Activated naive CD4-positive, alpha-beta T cell treated with anti-CD3 and anti-CD28 coated beads, Interleukin-2, amount 10 ng/mL, durations not matched to agents 7 days and 5 days (primary cell): Measurements from ENCODE around the gene CALU.

Experiments used
- CTCF ChIA-PET: fragments of 350-600 bp; sonication (Branson Sonifier 250); formaldehyde crosslinking; loops from one replicate; lab custom pipeline; 2021; ENCODE audit warnings: antibody characterized with exemption; lab: Charles Lee
- DNase-seq: peaks from one replicate; pipeline ENCODE4 v3.0.0-alpha.2; 2020
- H3K27ac Mint-ChIP-seq: one replicate; pipeline ENCODE4 v1.8.0; 2021; ENCODE audit warnings: mild to moderate bottlenecking, moderate library complexity, mixed read lengths
- H3K27me3 Mint-ChIP-seq: one replicate; pipeline ENCODE4 v1.8.0; 2021; ENCODE audit warnings: mild to moderate bottlenecking, mixed read lengths
- H3K36me3 Mint-ChIP-seq: one replicate; pipeline ENCODE4 v1.8.0; 2021; ENCODE audit warnings: mixed read lengths
- H3K4me1 Mint-ChIP-seq: one replicate; pipeline ENCODE4 v1.8.0; 2021; ENCODE audit warnings: mixed read lengths
- H3K4me3 Mint-ChIP-seq: one replicate; pipeline ENCODE4 v1.8.0; 2021; ENCODE audit warnings: mild to moderate bottlenecking, moderate library complexity, mixed read lengths
- H3K9me3 Mint-ChIP-seq: one replicate; pipeline ENCODE4 v1.8.0; 2021; ENCODE audit warnings: mixed read lengths

Gene CALU

GRCh38 chr7:128739048-128739962 is at the start of gene CALU:
CALU (plus strand) TSS chr7:128739359; CDS start chr7:128748584, 9,225 bp downstream.
- H3K4me1 Mint-ChIP-seq = peaks cover 36% of the 10 kb centered on the region
- H3K27me3 Mint-ChIP-seq = no peaks in the 10 kb centered on the region
- H3K36me3 Mint-ChIP-seq = peaks cover 11% of the 10 kb centered on the region
- H3K4me3 Mint-ChIP-seq = peak within 1 kb of the TSS; percentile 96
- CTCF ChIA-PET = interaction anchor here (1.1 to 1.6 kb wide), 3 partner anchors 15 to 124 kb away, joined by 3 to 4 read pairs (median 3); partner anchors contain the start of gene ATP6V1F
- DNase-seq = peak; percentile 97
- H3K9me3 Mint-ChIP-seq = no peaks in the 10 kb centered on the region
- H3K27ac Mint-ChIP-seq = peak within 1 kb of the TSS; percentile 97

GRCh38 chr7:128691227-128691626 is 47.9 kb upstream of the CALU start:
- peaks cover 27% of the 10 kb centered on the region for H3K27me3 Mint-ChIP-seq
- no peaks in the 10 kb centered on the region for H3K9me3 Mint-ChIP-seq
- no peak overlapping the region for H3K27ac Mint-ChIP-seq
- H3K36me3 Mint-ChIP-seq = no peaks in the 10 kb centered on the region
- no peak overlapping the region for H3K4me3 Mint-ChIP-seq
- H3K4me1 Mint-ChIP-seq = no peaks in the 10 kb centered on the region
- no peak for DNase-seq
- CTCF ChIA-PET = no interaction called here

GRCh38 chr7:128692623-128693270 is 46.4 kb upstream of the CALU start:
- peaks cover 7% of the 10 kb centered on the region for H3K4me1 Mint-ChIP-seq
- no peaks in the 10 kb centered on the region for H3K36me3 Mint-ChIP-seq
- H3K4me3 Mint-ChIP-seq = no peak overlapping the region
- no peak overlapping the region for H3K27ac Mint-ChIP-seq
- peaks cover 42% of the 10 kb centered on the region for H3K27me3 Mint-ChIP-seq
- DNase-seq = no peak
- CTCF ChIA-PET = no interaction called here
- no peaks in the 10 kb centered on the region for H3K9me3 Mint-ChIP-seq

GRCh38 chr7:128693373-128694015 is 45.7 kb upstream of the CALU start:
- Mint-ChIP-seq H3K4me3 (no peak overlapping the region), H3K27me3 (peaks cover 49% of the 10 kb centered on the region), H3K4me1 (peaks cover 12% of the 10 kb centered on the region), H3K9me3 (no peaks in the 10 kb centered on the region), H3K36me3 (no peaks in the 10 kb centered on the region), H3K27ac (no peak overlapping the region)
- CTCF ChIA-PET = no interaction called here
- DNase-seq = no peak

DNA sequence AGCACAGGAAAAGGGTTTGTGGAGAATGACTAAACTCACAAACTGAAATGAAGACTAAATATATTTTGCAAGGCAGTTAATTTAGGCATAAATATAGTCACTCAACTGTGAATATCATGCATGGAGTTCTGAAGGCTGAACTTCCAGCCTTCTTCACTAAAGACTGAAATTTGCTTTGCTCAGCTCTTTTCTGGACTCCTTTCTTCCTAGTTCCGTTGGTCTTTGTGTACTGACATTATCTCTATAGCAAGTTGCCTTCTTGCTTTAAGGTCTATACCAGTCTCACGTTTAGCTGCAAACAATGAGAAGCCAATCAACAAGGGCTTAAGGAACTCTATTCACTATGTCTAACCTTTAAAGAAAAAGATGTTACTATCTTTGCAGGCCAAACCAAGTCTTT is 44.4 kb upstream of the CALU start:
- Mint-ChIP-seq H3K27ac (no peak overlapping the region), H3K9me3 (no peaks in the 10 kb centered on the region), H3K27me3 (peaks cover 59% of the 10 kb centered on the region), H3K4me1 (peaks cover 12% of the 10 kb centered on the region), H3K4me3 (no peak overlapping the region), H3K36me3 (no peaks in the 10 kb centered on the region)
- CTCF ChIA-PET = interaction anchor here (0.7 kb wide), 1 partner anchor 186 kb away, joined by 3 read pairs; no protein-coding TSS in a partner anchor
- DNase-seq = no peak

- Mint-ChIP-seq H3K4me1 (peaks cover 12% of the 10 kb centered on the region), H3K27ac (no peak overlapping the region), H3K36me3 (no peaks in the 10 kb centered on the region), H3K4me3 (peak overlapping the region; percentile 62), H3K9me3 (no peaks in the 10 kb centered on the region), H3K27me3 (peaks cover 68% of the 10 kb centered on the region)
- CTCF ChIA-PET = no interaction called here
- DNase-seq = peak; percentile 49
Observed at GRCh38 chr7:128697302-128697905, 41.8 kb upstream of the CALU start.

- Mint-ChIP-seq H3K4me3 (no peak overlapping the region), H3K27me3 (peaks cover 65% of the 10 kb centered on the region), H3K36me3 (no peaks in the 10 kb centered on the region), H3K9me3 (no peaks in the 10 kb centered on the region), H3K27ac (no peak overlapping the region), H3K4me1 (peaks cover 12% of the 10 kb centered on the region)
- CTCF ChIA-PET = no interaction called here
- no peak for DNase-seq
Observed at GRCh38 chr7:128699196-128699712, 39.9 kb upstream of the CALU start.

DNA sequence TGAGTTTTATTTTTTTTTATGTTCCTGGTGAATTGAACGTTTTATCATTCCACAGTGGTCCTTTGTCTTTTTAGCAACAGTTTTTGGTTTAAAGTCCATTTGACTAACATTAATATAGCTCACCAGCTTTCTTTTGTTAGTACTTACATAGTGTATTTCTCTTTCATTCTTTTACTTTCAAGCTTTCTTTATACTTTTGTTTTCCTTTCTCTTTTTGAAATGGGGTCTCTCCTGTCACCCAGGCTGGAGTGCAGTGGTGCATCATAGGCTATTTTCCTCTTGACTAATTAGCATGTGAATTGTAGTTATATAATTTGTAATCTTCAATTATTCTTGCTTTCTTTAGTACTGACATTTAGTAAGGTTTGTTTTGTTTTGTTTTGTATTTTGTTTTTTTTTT is 39.3 kb upstream of the CALU start:
- Mint-ChIP-seq H3K27me3 (peaks cover 64% of the 10 kb centered on the region), H3K36me3 (no peaks in the 10 kb centered on the region), H3K27ac (no peak overlapping the region), H3K9me3 (no peaks in the 10 kb centered on the region), H3K4me3 (no peak overlapping the region), H3K4me1 (peaks cover 12% of the 10 kb centered on the region)
- no peak for DNase-seq
- CTCF ChIA-PET = no interaction called here

- Mint-ChIP-seq H3K9me3 (no peaks in the 10 kb centered on the region), H3K4me3 (no peak overlapping the region), H3K27me3 (peaks cover 57% of the 10 kb centered on the region), H3K36me3 (no peaks in the 10 kb centered on the region), H3K27ac (no peak overlapping the region), H3K4me1 (peaks cover 12% of the 10 kb centered on the region)
- CTCF ChIA-PET = no interaction called here
- DNase-seq = no peak
Observed at GRCh38 chr7:128701062-128701785, 37.9 kb upstream of the CALU start.

DNA sequence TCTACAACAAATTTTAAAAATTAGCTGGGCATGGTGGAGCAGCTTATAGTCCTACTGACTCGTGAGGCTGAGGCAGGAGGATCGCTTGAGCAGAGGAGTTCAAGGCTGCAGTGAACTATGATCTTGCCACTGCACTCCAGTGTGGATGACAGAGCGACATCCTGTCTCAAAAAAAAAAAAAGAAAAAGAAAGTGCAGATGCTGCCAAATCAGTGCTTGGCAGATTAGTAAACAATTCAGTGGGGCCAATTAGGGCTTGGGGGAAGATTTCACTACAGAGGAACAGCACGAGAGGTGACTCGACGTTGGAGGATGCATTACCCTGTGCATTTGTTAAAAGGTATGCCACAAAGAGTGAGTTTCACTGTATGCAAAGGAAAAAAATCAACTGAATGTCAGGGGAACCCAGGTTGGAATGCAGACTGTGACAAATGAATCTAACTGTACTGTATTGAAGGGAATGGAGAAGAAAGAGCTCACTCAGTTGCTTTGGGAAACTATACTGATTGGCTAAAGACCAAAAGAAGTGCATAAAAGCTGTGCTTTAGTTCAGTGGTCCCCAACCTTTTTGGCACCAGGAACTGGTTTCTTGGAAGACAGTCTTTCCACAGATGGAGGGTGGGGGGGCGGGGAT is 35.4 kb upstream of the CALU start:
- no peak overlapping the region for H3K4me3 Mint-ChIP-seq
- H3K27me3 Mint-ChIP-seq = peaks cover 36% of the 10 kb centered on the region
- H3K4me1 Mint-ChIP-seq = no peaks in the 10 kb centered on the region
- no peak for DNase-seq
- CTCF ChIA-PET = no interaction called here
- H3K27ac Mint-ChIP-seq = no peak overlapping the region
- no peaks in the 10 kb centered on the region for H3K36me3 Mint-ChIP-seq
- H3K9me3 Mint-ChIP-seq = no peaks in the 10 kb centered on the region

GRCh38 chr7:128705891-128706333 is 33.2 kb upstream of the CALU start:
- Mint-ChIP-seq H3K4me3 (no peak overlapping the region), H3K27me3 (peaks cover 26% of the 10 kb centered on the region), H3K9me3 (no peaks in the 10 kb centered on the region), H3K27ac (no peak overlapping the region), H3K4me1 (no peaks in the 10 kb centered on the region), H3K36me3 (no peaks in the 10 kb centered on the region)
- CTCF ChIA-PET = no interaction called here
- no peak for DNase-seq

DNA sequence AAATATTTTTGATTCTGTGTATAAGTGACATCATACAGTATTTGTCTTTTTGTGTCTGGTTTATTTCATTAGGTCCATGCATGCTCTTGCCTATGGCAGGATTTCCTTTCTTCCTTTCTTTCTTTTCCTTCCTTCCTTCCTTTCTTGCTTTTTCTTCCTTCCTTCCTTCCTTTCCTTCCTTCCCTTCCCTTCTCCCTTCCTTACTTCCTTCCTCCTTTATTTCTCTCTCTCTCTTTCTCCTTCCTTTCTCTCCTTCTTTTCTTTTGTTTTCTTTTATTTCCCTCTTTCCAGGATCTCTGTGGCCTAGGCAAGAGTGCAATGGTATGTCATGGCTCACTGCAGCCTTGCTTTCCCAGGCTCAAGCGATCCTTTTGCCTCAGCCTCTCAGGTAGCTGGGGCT is 31.4 kb upstream of the CALU start:
- H3K9me3 Mint-ChIP-seq = no peaks in the 10 kb centered on the region
- no peak overlapping the region for H3K4me3 Mint-ChIP-seq
- no peak for DNase-seq
- no peaks in the 10 kb centered on the region for H3K36me3 Mint-ChIP-seq
- peaks cover 18% of the 10 kb centered on the region for H3K27me3 Mint-ChIP-seq
- H3K27ac Mint-ChIP-seq = no peak overlapping the region
- CTCF ChIA-PET = no interaction called here
- no peaks in the 10 kb centered on the region for H3K4me1 Mint-ChIP-seq

- H3K9me3 Mint-ChIP-seq = no peaks in the 10 kb centered on the region
- no peaks in the 10 kb centered on the region for H3K4me1 Mint-ChIP-seq
- peaks cover 22% of the 10 kb centered on the region for H3K27me3 Mint-ChIP-seq
- H3K27ac Mint-ChIP-seq = no peak overlapping the region
- H3K4me3 Mint-ChIP-seq = no peak overlapping the region
- H3K36me3 Mint-ChIP-seq = no peaks in the 10 kb centered on the region
- CTCF ChIA-PET = interaction anchor here (1.6 kb wide), 1 partner anchor 25 kb away, joined by 4 read pairs; no protein-coding TSS in a partner anchor
- no peak for DNase-seq
Observed at GRCh38 chr7:128708235-128708634, 30.9 kb upstream of the CALU start.
